B cell (primary cell): Measurements from ENCODE around the gene TET1. TPM values are rescaled to one million over a fixed set of nuclear protein-coding genes. Genes with fewer than 3 reads are reported as not detected.

ENCODE experiments used
- ATAC-seq: fragments of 200-7000 bp; cut with Tn5 transposase; one replicate; pipeline ENCODE4 v1.10.0; 2021; ENCODE audit warnings: low read depth, mild to moderate bottlenecking, moderate number of reproducible peaks, moderate library complexity
- CTCF ChIA-PET: fragments of 350-600 bp; sonication (Branson Sonifier 250); formaldehyde crosslinking; loops from one replicate; lab custom pipeline; 2021; ENCODE audit warnings: antibody characterized with exemption, inconsistent platforms; lab: Charles Lee
- POLR2A ChIA-PET: fragments of 350-600 bp; sonication (Branson Sonifier 250); formaldehyde crosslinking; loops from one replicate; lab custom pipeline; 2021; ENCODE audit warnings: antibody characterized with exemption; lab: Charles Lee
- DNase-seq: peaks from one replicate; pipeline ENCODE4 v3.0.0; 2013
- H2AFZ ChIP-seq: 2 replicates; pipeline ENCODE4 v1.6.1; 2012; ENCODE audit warnings: mild to moderate bottlenecking, low read depth, low read length; ENCODE audit not compliant: insufficient read depth, poor library complexity, severe bottlenecking
- H3K27ac ChIP-seq, 2 donors: 1 replicate in 1 of 2; 2 replicates in 1 of 2; pipeline ENCODE4 v1.5.1; 2012 to 2013; ENCODE audit warnings: low read length in 2 of 2, mild to moderate bottlenecking in 2 of 2, moderate library complexity in 1 of 2
- H3K27me3 ChIP-seq, 4 experiments: fragments of 200-600 bp in 1 of 4; sonication (generic) in 1 of 4; replicated peaks in 1 of 4; 1 replicate in 2 of 4; 2 replicates in 2 of 4; pipeline versions ENCODE4 v1.6.1 to v1.7.0; 2013 to 2016; ENCODE audit warnings: low read length in 3 of 4, mild to moderate bottlenecking in 2 of 4, mixed read lengths in 1 of 4, moderate library complexity in 1 of 4; ENCODE audit not compliant: insufficient read depth in 4 of 4, control insufficient read depth in 3 of 4; ENCODE audit errors: control extremely low read depth in 1 of 4
- H3K36me3 ChIP-seq, 2 experiments: replicated peaks in 1 of 2; 1 replicate in 1 of 2; 2 replicates in 1 of 2; pipeline versions ENCODE4 v1.6.1 to v1.7.1; 2013; ENCODE audit warnings: low read length in 1 of 2; ENCODE audit not compliant: insufficient read depth in 2 of 2, control insufficient read depth in 1 of 2; ENCODE audit errors: control extremely low read depth in 1 of 2, extremely low read depth in 1 of 2
- H3K4me1 ChIP-seq, 2 donors: fragments of 200-600 bp in 1 of 2; sonication (generic) in 1 of 2; 1 replicate in 1 of 2; 2 replicates in 1 of 2; pipeline versions ENCODE4 v1.5.1 to v1.6.1; 2013 to 2017; ENCODE audit warnings: low read length in 2 of 2; ENCODE audit not compliant: control insufficient read depth in 2 of 2, insufficient read depth in 2 of 2
- H3K4me2 ChIP-seq: replicated peaks from 2 replicates; pipeline ENCODE3; 2012; ENCODE audit warnings: mild to moderate bottlenecking, low read depth, low read length; ENCODE audit not compliant: poor library complexity, severe bottlenecking
- H3K4me3 ChIP-seq, 5 experiments: fragments of 200-600 bp in 1 of 5; sonication (generic) in 1 of 5; 1 replicate in 3 of 5; 2 replicates in 2 of 5; pipeline versions ENCODE4 v1.5.1 to v1.7.0; 2011 to 2016; ENCODE audit warnings: low read length in 4 of 5, mild to moderate bottlenecking in 4 of 5, low read depth in 2 of 5, control low read depth in 1 of 5, moderate library complexity in 1 of 5; ENCODE audit not compliant: insufficient read depth in 1 of 5; ENCODE audit errors: control extremely low read depth in 1 of 5, extremely low read depth in 1 of 5
- H3K79me2 ChIP-seq: fragments of 200-600 bp; sonication (generic); one replicate; pipeline ENCODE4 v1.6.0; 2016; ENCODE audit warnings: low read length; ENCODE audit not compliant: control insufficient read depth, insufficient read depth
- H3K9ac ChIP-seq: fragments of 200-600 bp; sonication (generic); 2 replicates; pipeline ENCODE4 v1.6.1; 2017; ENCODE audit warnings: mild to moderate bottlenecking, low read length, moderate library complexity
- H3K9me3 ChIP-seq, 3 donors: one replicate each; pipeline versions ENCODE4 v1.6.1 to v1.7.1; 2013; ENCODE audit warnings: low read length in 2 of 3; ENCODE audit not compliant: control insufficient read depth in 2 of 3, insufficient read depth in 1 of 3; ENCODE audit errors: control extremely low read depth in 1 of 3
- H4K20me1 ChIP-seq: 2 replicates; pipeline ENCODE4 v1.6.0; 2012; ENCODE audit warnings: mild to moderate bottlenecking, low read length; ENCODE audit not compliant: insufficient read depth, control insufficient read depth, poor library complexity, severe bottlenecking
- H3K27ac Mint-ChIP-seq: one replicate; pipeline ENCODE4 v1.8.0; 2021; ENCODE audit warnings: mixed read lengths
- H3K27me3 Mint-ChIP-seq: one replicate; pipeline ENCODE4 v1.8.0; 2021; ENCODE audit warnings: mixed read lengths
- H3K4me1 Mint-ChIP-seq: one replicate; pipeline ENCODE4 v1.8.0; 2021; ENCODE audit warnings: mixed read lengths
- H3K4me3 Mint-ChIP-seq: one replicate; pipeline ENCODE4 v1.8.0; 2021; ENCODE audit warnings: mixed read lengths
- H3K9me3 Mint-ChIP-seq: one replicate; pipeline ENCODE4 v1.8.0; 2022; ENCODE audit warnings: mixed read lengths; ENCODE audit not compliant: insufficient read depth
- EZH2 ChIP-seq: IDR thresholded peaks from 2 replicates; pipeline ENCODE4 v1.6.1; 2012; ENCODE audit warnings: borderline replicate concordance, low read depth, mild to moderate bottlenecking, moderate library complexity, low read length; ENCODE audit not compliant: insufficient read depth, poor library complexity, severe bottlenecking
- WGBS: methylation state at CpG from one replicate; pipeline ENCODE4 v1.1.5; 2013; ENCODE audit warnings: missing lambda C conversion rate; ENCODE audit not compliant: insufficient coverage; 5-methylcytosine and 5-hydroxymethylcytosine counted together
- intact Hi-C: fragments of 100-400 bp; cut with micrococcal nuclease; formaldehyde crosslinking; loops from one replicate; pipeline ENCODE4 v1.10.0; 2022
- polyA plus RNA-seq: library from polyadenylated mRNA; depleted of rRNA; stranded (reverse); fragments of >200 nt; gene quantifications from 2 replicates; pipeline ENCODE4 v1.2.3, GENCODE V29; 2012
- total RNA-seq, 2 donors: library from RNA; stranded (reverse); fragments of 120-200 nt in 1 of 2; gene quantifications; 1 replicate in 1 of 2; 2 replicates in 1 of 2; pipeline versions ENCODE4 v1.2.3 to v1.2.4, GENCODE V29; 2013 to 2022
- TF ChIP-seq, protein P1 (sequence below): fragments of 200-600 bp; IDR thresholded peaks from one replicate; pipeline ENCODE4 v1.8.0; 2022; ENCODE audit warnings: antibody characterized with exemption, mild to moderate bottlenecking

Gene TET1
- total and polyA plus RNA-seq, 2 donors (not counting 1 experiment from before 2014, with no cell fraction given): 0.30 to 1.4 TPM

DNA sequence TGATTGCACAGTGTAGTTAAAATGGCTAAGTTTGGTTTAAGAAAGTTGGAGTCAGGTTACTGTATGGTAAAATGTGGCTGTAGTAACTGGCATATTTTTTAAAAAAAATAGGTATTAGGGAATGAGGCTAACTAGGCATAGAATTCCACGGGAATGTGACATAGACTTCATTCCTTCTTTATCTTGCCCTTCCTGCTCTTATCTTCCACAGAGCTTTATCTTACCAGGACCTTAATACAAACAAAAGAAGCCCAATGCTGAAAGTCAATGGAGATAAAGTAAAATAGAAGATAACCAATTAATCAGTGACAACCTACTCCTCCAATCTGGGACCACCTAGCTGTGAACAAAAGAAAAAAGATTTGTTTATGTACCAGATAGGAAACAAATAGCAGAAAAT, 58.1 kb downstream of the TET1 start:
- H2AFZ ChIP-seq: no peak overlapping the region
- DNase-seq (no peak), ATAC-seq (no peak)
- no peaks in the 10 kb centered on the region for H3K27me3 ChIP-seq
- Mint-ChIP-seq H3K4me3 (no peak overlapping the region), H3K4me1 (peaks cover 5% of the 10 kb centered on the region), H3K9me3 (no peaks in the 10 kb centered on the region), H3K27ac (no peak overlapping the region), H3K27me3 (no peaks in the 10 kb centered on the region)
- intact Hi-C loops: no loop called here
- WGBS: no CpG with 5 or more reads among the region's 1 CpG
- ChIA-PET CTCF (no interaction called here), POLR2A (no interaction called here)
- no peak overlapping the region for H3K4me3 ChIP-seq
- H3K4me2 ChIP-seq: no peak overlapping the region
- H3K27ac ChIP-seq: no peak overlapping the region
- H3K9ac ChIP-seq: no peak overlapping the region
- TF ChIP-seq EZH2: no peak
- TF ChIP-seq, protein P1, sequence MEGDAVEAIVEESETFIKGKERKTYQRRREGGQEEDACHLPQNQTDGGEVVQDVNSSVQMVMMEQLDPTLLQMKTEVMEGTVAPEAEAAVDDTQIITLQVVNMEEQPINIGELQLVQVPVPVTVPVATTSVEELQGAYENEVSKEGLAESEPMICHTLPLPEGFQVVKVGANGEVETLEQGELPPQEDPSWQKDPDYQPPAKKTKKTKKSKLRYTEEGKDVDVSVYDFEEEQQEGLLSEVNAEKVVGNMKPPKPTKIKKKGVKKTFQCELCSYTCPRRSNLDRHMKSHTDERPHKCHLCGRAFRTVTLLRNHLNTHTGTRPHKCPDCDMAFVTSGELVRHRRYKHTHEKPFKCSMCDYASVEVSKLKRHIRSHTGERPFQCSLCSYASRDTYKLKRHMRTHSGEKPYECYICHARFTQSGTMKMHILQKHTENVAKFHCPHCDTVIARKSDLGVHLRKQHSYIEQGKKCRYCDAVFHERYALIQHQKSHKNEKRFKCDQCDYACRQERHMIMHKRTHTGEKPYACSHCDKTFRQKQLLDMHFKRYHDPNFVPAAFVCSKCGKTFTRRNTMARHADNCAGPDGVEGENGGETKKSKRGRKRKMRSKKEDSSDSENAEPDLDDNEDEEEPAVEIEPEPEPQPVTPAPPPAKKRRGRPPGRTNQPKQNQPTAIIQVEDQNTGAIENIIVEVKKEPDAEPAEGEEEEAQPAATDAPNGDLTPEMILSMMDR: no peak
- H3K79me2 ChIP-seq: no peaks in the 10 kb centered on the region
- H4K20me1 ChIP-seq: no peaks in the 10 kb centered on the region
- H3K4me1 ChIP-seq: no peaks in the 10 kb centered on the region
- no peaks in the 10 kb centered on the region for H3K36me3 ChIP-seq
- H3K9me3 ChIP-seq: no peaks in the 10 kb centered on the region

GRCh38 chr10:68619595-68619994, 59.5 kb downstream of the TET1 start:
- Histone ChIP-seq H3K79me2 (no peaks in the 10 kb centered on the region), H3K27ac (no peak overlapping the region), H3K27me3 (no peaks in the 10 kb centered on the region), H3K36me3 (no peaks in the 10 kb centered on the region), H3K9ac (no peak overlapping the region), H3K4me3 (no peak overlapping the region), H4K20me1 (no peaks in the 10 kb centered on the region), H3K4me2 (no peak overlapping the region), H3K9me3 (no peaks in the 10 kb centered on the region), H3K4me1 (no peaks in the 10 kb centered on the region), H2AFZ (no peak overlapping the region)
- no peak for TF ChIP-seq EZH2
- TF ChIP-seq, protein P1: no peak
- ChIA-PET CTCF (no interaction called here), POLR2A (no interaction called here)
- Mint-ChIP-seq H3K27ac (no peak overlapping the region), H3K27me3 (no peaks in the 10 kb centered on the region), H3K9me3 (no peaks in the 10 kb centered on the region), H3K4me1 (peaks cover 7% of the 10 kb centered on the region), H3K4me3 (no peak overlapping the region)
- WGBS: 100% methylated on average over 1 of the region's 3 CpGs
- DNase-seq: no peak
- intact Hi-C loops: no loop called here
- ATAC-seq: no peak
